GM21717 (cell line): Measurements from ENCODE around the gene ALDH18A1.
"Not testable (repeated sequence)": the region's sequence is repeated elsewhere in the genome, so short reads cannot be mapped to it uniquely, and the experiment has no call there.

Experiments used
- ATAC-seq: cut with Tn5 transposase; IDR thresholded peaks from one replicate; pipeline ENCODE4 v1.9.1; 2021; ENCODE audit warnings: mild to moderate bottlenecking, moderate library complexity; ENCODE audit not compliant: unreplicated experiment

Gene ALDH18A1

GRCh38 chr10:95651346-95652060 is 5.0 kb downstream of the ALDH18A1 start:
- ATAC-seq: no peak

GRCh38 chr10:95650232-95650631 is 6.3 kb downstream of the ALDH18A1 start:
- ATAC-seq: no peak

DNA sequence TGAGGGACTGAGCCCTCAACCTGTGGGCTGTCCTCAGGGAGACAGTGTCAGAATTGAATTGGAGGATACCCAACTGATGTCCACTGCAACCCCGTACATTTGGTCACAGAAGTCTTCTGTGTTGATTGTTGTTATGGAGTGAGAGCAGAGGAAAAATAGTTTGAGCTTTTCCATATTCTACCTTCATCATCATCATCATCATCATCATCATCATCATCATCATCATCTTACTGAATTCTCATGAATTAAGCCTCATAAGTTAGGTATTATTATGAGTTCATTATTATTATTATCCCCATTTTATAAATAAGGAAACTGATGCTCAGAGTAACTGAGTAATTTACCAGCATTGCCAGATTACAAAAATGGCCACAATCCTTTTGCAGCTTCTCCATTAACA is 8.4 kb downstream of the ALDH18A1 start:
- ATAC-seq: no peak

- ATAC-seq: no peak
These were observed 10.4 kb downstream of the ALDH18A1 start for GRCh38 chr10:95646160-95646559.

- ATAC-seq: no peak
These were observed 11.6 kb downstream of the ALDH18A1 start for GRCh38 chr10:95644901-95645300.

DNA sequence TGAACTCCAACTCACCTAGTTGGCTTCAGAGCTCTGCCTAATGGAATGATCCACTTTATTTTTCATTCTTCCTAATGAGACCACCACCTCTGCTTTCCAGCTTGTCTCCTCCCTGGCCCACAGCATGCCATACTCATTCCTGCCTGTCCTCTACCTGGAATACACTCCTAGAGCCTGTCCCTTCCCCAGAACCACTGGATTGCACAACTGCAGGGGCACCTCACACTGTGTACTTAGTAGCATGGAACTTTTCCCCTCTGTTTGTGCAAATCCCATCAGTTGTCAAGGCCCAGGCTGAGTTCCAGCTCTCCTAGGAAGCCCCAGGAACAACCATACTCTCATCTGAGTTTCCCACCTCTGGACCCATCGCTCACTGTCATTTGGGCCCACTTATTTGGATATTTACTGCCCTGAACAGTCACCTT is 15.6 kb downstream of the ALDH18A1 start:
- ATAC-seq: no peak

DNA sequence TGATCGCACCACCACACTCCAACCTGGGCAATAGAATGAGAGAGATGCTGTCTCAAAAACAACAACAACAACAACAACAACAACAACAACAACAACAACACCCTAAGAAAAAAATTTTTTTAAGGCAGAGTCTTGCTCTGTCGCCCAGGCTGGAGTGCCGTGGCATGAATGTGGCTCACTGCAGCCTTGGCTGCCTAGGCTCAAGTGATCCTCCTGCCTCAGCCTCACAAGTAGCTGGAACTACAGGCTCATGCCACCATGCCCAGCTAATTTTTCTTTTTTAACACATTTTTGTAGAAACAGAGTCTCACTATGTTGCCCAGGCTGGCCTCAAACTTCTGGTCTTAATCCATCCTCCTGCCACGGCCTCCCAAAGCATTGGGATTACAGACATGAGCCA is 18.6 kb downstream of the ALDH18A1 start:
- no peak for ATAC-seq

DNA sequence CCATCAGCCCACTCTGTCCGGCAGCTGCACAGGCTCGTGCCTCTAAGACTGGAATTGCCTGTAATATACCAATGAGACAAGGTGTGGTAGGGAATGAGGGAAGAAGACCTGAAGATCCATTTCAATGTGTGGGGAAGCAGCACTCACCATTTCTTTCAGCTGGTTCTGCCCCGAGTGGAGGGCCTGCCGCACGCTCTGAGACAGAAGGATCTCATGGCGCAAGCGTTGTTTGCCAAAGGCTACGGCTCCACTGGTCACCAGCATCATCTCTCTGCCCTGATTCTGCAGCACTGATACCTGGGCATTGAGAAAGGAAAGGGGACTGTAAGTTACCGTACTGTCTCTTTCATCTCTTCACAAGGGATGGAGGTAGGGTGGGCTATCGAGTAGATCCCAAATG is 19.4 kb downstream of the ALDH18A1 start:
- no peak for ATAC-seq

GRCh38 chr10:95635319-95635733 is 21.2 kb downstream of the ALDH18A1 start:
- no peak for ATAC-seq

DNA sequence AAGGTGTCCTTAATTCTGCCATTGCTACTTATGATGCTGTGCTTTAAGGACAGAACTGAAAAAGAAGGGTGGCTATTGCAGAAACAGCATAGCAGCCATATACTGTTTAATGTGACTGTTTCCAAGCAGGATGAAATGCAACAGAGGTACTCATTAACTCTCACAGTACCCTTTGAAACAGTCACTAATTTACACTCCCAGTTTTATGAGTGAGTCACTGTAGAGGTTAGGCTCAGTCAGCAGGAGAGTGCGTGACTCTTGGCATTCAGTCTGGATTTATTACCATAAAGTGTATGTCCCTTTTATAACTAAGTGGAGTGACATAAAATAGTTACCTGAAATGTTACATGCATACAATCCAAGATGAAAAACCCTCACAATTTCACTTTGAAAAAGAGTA is 27.7 kb downstream of the ALDH18A1 start:
- no peak for ATAC-seq

GRCh38 chr10:95626500-95626899 is 30.0 kb downstream of the ALDH18A1 start:
- ATAC-seq: no peak

- not testable (repeated sequence) for ATAC-seq
These were observed 36.1 kb downstream of the ALDH18A1 start for GRCh38 chr10:95620415-95620814.

DNA sequence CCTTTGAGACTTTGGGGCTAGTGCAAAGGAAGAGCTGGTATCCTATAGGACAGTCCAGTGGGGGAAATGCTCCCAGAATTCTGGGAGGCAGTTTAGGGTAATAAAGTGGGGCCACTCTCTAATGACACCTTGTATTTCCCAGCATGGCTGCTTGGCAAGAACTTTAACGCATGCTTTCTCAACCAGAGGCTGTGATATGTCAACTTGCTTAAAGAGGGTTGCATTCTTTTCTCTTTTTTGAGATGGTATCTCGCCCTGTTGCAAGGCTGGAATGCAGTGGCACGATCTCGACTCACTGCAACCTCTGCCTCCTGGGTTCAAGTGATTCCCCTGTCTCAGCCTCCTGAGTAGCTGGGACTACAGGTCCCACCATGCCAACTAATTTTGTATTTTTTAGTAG is 38.4 kb downstream of the ALDH18A1 start:
- no peak for ATAC-seq

GRCh38 chr10:95616446-95616845 is 40.1 kb downstream of the ALDH18A1 start:
- no peak for ATAC-seq

- ATAC-seq: no peak
These were observed 43.2 kb downstream of the ALDH18A1 start for GRCh38 chr10:95613330-95613729.

GRCh38 chr10:95610727-95611126 is 45.8 kb downstream of the ALDH18A1 start:
- ATAC-seq: no peak

DNA sequence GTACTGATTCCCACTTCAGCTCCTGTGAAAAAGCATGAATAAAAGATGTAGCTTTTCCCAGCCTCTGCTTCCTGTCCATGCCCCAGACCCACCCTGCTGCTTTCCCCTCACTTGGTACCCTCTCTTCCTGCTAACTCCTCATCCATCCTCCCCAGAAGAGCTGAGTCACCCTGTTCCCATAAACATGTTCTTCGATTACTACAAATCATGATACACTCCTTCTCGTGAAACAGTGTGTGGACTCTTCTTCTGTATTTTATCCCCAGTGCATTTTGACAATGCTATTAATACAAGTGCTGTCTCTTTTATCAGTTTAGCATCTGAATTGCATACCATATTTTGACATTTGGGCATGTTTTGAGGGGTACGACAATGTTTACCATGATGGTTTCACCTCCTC is 49.6 kb downstream of the ALDH18A1 start:
- ATAC-seq: no peak

DNA sequence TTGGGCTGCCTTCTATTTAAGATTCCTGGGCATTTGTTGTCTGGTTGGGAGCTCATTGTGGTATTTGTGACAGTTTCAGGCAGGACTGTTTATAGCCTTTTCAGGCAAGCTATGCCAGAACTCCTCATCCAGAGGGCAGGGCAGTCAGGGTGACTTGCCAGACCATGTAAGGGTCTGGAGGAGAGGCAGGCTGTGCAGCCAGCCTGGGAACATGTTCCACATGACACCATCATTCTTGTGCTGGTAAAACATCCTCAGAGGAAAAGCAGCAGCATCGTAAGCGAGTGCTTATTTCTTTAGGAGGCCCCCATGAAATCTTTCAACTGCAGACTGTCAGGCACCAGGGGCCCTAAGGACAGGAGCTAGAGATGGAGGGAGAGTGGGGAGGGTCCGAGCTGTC is 51.3 kb downstream of the ALDH18A1 start:
- no peak for ATAC-seq

DNA sequence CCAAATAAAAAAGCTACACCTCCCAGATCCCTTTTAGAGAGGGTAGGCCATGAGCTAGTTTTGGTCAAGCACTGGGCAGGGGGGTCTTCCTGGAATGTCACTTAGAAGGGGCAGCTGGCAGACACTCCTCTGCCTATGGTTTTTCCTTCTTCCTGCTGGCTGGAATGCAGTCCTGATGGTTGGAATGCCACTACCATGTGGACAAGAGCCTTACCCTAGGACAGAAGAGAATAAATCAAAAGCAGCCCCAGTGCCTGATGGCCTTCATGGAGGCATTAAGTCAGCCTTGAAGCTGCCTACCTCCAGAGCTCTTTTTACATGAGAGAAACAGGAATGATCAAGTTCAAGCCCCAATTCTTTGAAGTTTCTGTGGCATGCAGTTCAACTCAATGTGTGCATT is 51.9 kb downstream of the ALDH18A1 start:
- ATAC-seq: no peak

DNA sequence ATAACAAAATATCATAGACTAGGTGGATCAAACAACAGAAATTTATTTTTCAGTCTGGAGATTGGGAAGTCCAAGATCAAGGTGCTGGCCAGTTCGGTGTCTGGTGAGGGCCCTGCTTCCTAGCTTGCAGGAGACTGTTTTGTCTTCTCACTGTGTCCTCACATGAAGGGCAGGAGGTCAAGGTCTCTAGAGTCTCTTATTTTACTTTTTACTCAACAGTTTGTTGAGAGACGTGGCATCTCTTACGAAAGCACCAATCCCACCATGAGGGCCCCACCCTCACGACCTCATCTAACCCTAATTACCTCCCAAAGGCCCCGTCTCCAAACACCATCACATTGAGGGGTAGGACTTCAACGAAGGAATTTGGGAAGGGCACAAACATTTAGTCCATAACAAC is 54.1 kb downstream of the ALDH18A1 start:
- no peak for ATAC-seq

DNA sequence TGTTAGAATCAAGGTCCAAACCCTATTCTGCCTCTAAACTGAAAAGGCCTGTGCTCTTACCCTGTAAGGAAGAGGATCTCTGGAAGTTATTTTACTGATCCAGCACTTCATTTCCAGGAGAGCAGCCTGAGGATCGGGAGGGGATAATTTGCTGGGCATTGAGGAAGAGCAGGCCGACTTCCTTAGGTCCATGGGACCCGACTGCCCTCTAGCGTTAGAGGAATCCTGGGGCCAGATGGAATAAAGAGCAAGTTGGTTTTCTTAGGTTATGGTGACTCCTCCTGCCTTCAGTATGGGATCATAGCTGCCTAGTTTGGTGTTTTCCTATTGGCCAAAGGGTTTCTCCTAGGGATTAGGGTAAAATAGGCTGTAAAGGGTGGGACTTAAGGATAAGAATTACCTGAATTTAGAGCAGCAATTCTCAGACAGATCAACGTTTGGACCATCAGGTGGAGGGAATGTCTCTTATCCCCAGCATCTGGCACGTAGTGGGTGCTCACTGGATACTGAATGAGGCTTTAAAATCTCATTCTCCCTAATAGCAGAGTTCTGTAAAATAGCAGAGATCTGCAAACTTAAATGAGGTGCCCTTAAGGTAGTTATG is 55.3 kb downstream of the ALDH18A1 start:
- no peak for ATAC-seq

- no peak for ATAC-seq
These were observed 56.4 kb downstream of the ALDH18A1 start for GRCh38 chr10:95600158-95600557.

DNA sequence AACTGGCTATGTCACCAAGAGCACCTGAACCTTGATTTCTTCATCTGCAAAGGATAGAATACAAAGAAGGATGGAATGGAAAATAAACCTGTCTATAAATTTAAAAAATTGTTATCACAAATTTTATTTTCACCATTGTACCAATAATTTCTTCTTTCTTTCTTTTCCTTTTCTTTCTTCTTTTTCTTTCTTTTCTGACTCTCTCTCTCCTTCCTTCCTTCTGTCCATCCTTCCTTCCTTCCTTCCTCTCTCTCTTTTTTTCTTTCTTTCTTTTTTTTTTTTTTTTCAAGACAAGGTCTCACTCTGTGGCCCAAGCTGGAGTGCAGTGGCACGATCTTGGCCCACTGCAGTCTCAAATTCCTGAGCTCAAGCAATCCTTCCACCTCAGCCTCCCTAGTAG is 58.7 kb downstream of the ALDH18A1 start:
- ATAC-seq: no peak
